T-helper 1 cell treated with Interleukin-12 subunit alpha and Interleukin-12 subunit beta and Interleukin-4 antibody, amounts not matched to agents 30 ng/mL and 1 ng/mL, for 36 hours (primary cell): ENCODE results near the gene LRRC19. TPM values are rescaled to one million over a fixed set of nuclear protein-coding genes. Genes with fewer than 3 reads are reported as not detected.

Source experiments
- intact Hi-C: fragments of 100-400 bp; cut with micrococcal nuclease; formaldehyde crosslinking; loops from one replicate; pipeline ENCODE4 v1.15.1; 2024
- total RNA-seq: library from RNA; stranded (reverse); gene quantifications from 2 replicates; pipeline ENCODE4 v1.2.3, GENCODE V29; 2022

Gene LRRC19
- total RNA-seq: not detected in 2 replicates

GRCh38 chr9:27005491-27005890 lies at the start of gene LRRC19:
LRRC19 (minus strand) TSS chr9:27005672; CDS start chr9:26999694, 5,978 bp downstream.
- intact Hi-C loops: no loop called here

- intact Hi-C loops: no loop called here
Observed at GRCh38 chr9:27054841-27055240, 49.4 kb upstream of the LRRC19 start.

- intact Hi-C loops: no loop called here
Observed at GRCh38 chr9:27054125-27054524, 48.7 kb upstream of the LRRC19 start.

GRCh38 chr9:27053369-27054022 lies 48.0 kb upstream of the LRRC19 start:
- intact Hi-C loops: no loop called here

- intact Hi-C loops: no loop called here
Observed at GRCh38 chr9:27047136-27047535, 41.7 kb upstream of the LRRC19 start.

GRCh38 chr9:27043176-27043575 lies 37.7 kb upstream of the LRRC19 start:
- intact Hi-C loops: no loop called here

GRCh38 chr9:27042476-27042875 lies 37.0 kb upstream of the LRRC19 start:
- intact Hi-C loops: no loop called here

GRCh38 chr9:27041746-27042145 lies 36.3 kb upstream of the LRRC19 start:
- intact Hi-C loops: no loop called here

GRCh38 chr9:27037499-27037898 lies 32.0 kb upstream of the LRRC19 start:
- intact Hi-C loops: loop anchor here (10.0 kb wide), 1 partner anchor 497 kb away; no protein-coding TSS in a partner anchor

GRCh38 chr9:27033815-27034403 lies 28.4 kb upstream of the LRRC19 start:
- intact Hi-C loops: loop anchor here (1.0 to 10.0 kb wide), 3 partner anchors 87 to 501 kb away; partner anchors contain the start of gene PLAA

GRCh38 chr9:27029186-27029585 lies 23.7 kb upstream of the LRRC19 start:
- intact Hi-C loops: no loop called here

GRCh38 chr9:27022920-27023319 lies 17.4 kb upstream of the LRRC19 start:
- intact Hi-C loops: no loop called here

GRCh38 chr9:27019589-27019988 lies 14.1 kb upstream of the LRRC19 start:
- intact Hi-C loops: no loop called here

- intact Hi-C loops: no loop called here
Observed at GRCh38 chr9:27003426-27004077, 1.9 kb downstream of the LRRC19 start.

GRCh38 chr9:26995810-26996209 lies 9.7 kb downstream of the LRRC19 start:
- intact Hi-C loops: no loop called here

GRCh38 chr9:26983340-26983739 lies 22.1 kb downstream of the LRRC19 start:
- intact Hi-C loops: no loop called here

- intact Hi-C loops: loop anchor here (1.0 kb wide), 1 partner anchor 232 kb away; no protein-coding TSS in a partner anchor
Observed at GRCh38 chr9:26975728-26976707, 29.5 kb downstream of the LRRC19 start.

GRCh38 chr9:26974927-26975326 lies 30.5 kb downstream of the LRRC19 start:
- intact Hi-C loops: loop anchor here (1.0 kb wide), 1 partner anchor 231 kb away; no protein-coding TSS in a partner anchor

GRCh38 chr9:26973989-26974388 lies 31.5 kb downstream of the LRRC19 start:
- intact Hi-C loops: no loop called here

- intact Hi-C loops: no loop called here
Observed at GRCh38 chr9:26971721-26972120, 33.8 kb downstream of the LRRC19 start.

GRCh38 chr9:26956860-26957233 lies 48.6 kb downstream of the LRRC19 start:
- intact Hi-C loops: loop anchor here (1.0 to 2.0 kb wide), 4 partner anchors 10 to 616 kb away; partner anchors contain the start of genes C9orf72, CAAP1 and PLAA
